T-helper 1 cell treated with Interleukin-12 subunit alpha and Interleukin-12 subunit beta and Interleukin-4 antibody, amounts not matched to agents 30 ng/mL and 1 ng/mL, for 36 hours (primary cell): ENCODE results near the gene CLPX. TPM values are rescaled to one million over a fixed set of nuclear protein-coding genes. Genes with fewer than 3 reads are reported as not detected.

ENCODE experiments used
- intact Hi-C: fragments of 100-400 bp; cut with micrococcal nuclease; formaldehyde crosslinking; loops from one replicate; pipeline ENCODE4 v1.15.1; 2024
- total RNA-seq: library from RNA; stranded (reverse); gene quantifications from 2 replicates; pipeline ENCODE4 v1.2.3, GENCODE V29; 2022

CLPX gene
- total RNA-seq, 1 donor from 2014 or later, result 45.0 TPM

GRCh38 chr15:65174509-65174908 lies 10.6 kb downstream of the CLPX start:
- intact Hi-C loops, result no loop called here

- intact Hi-C loops, result no loop called here
Measured at GRCh38 chr15:65172531-65172930, 12.6 kb downstream of the CLPX start.

DNA sequence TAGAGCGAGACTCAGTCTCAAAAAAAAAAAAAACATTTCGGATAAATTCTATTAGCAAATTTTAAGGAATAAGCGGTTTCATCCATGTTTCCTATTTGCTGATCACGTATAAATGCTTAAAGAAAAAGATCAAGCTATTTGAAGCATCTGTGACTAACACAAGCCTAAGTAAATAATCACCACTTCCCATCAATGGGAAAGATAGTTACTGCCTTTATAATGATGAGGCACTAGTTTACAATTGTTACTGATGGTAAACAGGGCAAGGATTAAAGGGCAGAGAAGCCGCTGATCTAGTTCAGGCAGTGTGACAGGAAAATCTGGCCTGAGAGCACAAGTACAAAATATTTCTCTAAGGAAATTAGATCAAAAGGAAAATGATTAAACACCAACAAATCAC lies 13.7 kb downstream of the CLPX start:
- intact Hi-C loops, result no loop called here

DNA sequence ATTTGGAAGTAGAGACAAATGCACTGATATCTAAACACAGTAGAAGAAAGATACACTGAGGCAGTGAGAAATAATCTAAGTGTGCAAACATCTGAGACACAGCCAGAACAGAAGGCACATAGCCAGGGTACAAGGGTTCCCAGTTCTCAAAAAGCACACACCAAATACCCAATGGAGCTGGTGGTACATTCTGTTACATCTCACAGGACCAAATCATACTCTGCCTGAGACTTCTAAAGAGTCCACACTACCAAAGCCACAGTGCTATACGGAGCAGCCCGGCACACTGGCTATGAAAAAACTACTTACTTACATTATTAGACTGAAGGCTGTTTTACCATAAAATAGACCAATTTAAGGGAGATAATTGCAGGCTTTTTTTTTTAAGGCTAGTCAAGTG lies 19.3 kb downstream of the CLPX start:
- intact Hi-C loops, result no loop called here

DNA sequence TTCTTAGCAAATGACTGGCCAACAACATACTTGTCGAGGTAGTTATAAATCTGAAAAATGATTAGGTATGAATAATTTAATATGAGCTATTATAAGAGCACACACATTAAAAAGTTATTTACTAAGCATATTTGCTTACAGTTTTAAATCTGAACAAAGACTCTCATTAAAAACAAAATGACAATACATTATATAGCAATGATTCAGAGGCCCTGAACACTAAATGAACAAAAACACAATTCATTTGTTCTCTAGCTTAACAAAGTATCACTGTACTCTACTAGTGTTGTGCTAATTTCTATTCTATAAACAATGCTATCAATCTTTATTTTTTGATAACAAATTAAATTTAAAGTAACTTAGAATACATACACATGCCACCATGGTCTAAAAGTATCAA lies 21.0 kb downstream of the CLPX start:
- intact Hi-C loops, result no loop called here

DNA sequence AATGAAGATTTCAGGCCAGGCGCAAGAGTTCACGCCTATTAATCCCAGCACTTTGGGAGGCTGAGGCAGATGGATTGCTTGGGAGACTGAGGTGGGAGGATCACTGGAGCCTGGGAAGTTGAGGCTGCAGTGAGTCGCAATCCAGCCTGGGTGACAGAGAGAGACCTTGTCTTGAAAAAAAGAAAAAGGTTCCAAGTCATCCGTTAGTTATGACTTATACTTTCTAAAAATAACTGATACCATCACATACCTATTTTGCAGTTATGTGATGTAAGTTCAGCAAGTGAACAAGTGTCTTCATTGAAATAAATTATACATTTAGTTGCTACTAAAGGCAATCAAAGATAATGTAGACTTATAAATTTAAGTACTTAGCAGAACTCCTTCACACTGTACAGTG lies 22.1 kb downstream of the CLPX start:
- intact Hi-C loops, result no loop called here

DNA sequence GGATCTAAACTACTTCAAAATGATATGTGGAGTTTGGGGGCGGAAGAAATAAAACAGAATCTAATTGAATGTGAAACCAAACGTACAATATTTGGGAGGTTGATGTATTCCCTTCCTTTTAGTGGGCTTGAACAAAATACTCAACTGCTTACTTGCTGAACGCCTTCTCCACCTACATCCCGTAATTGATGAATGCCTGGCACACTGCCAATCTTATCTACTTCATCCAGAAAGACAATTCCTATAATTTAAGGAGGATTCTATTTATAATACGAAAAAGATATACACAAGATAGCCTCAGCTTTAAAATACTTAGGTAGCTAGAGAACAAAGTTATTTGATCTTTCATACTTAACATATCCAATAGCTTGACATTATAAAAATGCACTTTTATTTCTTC lies 28.4 kb downstream of the CLPX start:
- intact Hi-C loops, result no loop called here

DNA sequence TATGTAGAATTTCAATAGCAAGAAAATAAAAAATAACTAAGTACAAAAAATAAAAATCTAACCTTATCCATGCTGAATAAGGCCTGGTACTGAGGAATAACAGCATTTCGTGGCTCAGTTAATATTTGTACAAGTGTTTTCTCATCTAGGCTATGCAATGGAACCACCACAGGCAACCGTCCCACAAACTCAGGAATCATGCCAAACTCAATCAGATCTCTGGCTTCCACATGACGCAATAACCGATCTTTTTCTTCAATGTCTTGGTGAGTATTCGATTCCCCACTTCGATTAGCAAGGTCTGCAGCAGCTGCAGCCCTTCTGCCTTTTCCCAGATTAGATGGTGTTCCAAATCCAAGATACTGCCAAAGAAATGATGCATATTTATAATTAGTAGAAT lies 30.4 kb downstream of the CLPX start:
- intact Hi-C loops, result no loop called here

- intact Hi-C loops, result no loop called here
Measured at GRCh38 chr15:65147902-65148301, 37.2 kb downstream of the CLPX start.

GRCh38 chr15:65146438-65146837 lies 38.7 kb downstream of the CLPX start:
- intact Hi-C loops, result no loop called here

- intact Hi-C loops, result loop anchor here (10.0 kb wide), 2 partner anchors 314 to 1356 kb away; partner anchors contain the start of genes PIF1 and SNAPC5
Measured at GRCh38 chr15:65138631-65139030, 46.5 kb downstream of the CLPX start.

GRCh38 chr15:65137893-65138292 lies 47.2 kb downstream of the CLPX start:
- intact Hi-C loops, result loop anchor here (10.0 kb wide), 2 partner anchors 313 to 1357 kb away; partner anchors contain the start of genes PIF1 and SNAPC5

DNA sequence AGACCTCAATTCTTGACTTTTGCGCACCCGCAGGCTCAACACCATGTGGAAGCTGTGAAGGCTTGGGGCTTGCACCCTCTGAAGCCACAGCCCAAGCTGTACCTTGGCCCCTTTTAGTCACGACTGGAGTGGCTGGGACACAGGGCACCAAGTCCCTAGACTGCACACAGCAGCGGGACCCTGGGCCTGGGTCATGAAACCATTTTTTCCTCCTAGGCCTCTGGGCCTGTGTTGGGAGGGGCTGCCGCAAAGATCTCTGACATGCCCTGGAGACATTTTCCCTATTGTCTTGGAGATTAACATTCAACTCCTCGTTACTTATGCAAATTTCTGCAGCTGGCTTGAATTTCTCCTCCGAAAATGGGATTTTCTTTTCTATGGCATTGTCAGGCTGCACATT lies 48.1 kb downstream of the CLPX start:
- intact Hi-C loops, result loop anchor here (10.0 kb wide), 2 partner anchors 312 to 1358 kb away; partner anchors contain the start of genes PIF1 and SNAPC5

GRCh38 chr15:65134538-65134937 lies 50.6 kb downstream of the CLPX start:
- intact Hi-C loops, result loop anchor here (5.0 to 10.0 kb wide), 4 partner anchors 237 to 1360 kb away; partner anchors contain the start of genes PIF1, SNAPC5 and SNX22

GRCh38 chr15:65133548-65134200 lies 51.5 kb downstream of the CLPX start, which contains the start of gene PDCD7:
Gene PDCD7 (minus strand): TSS chr15:65133808. CDS start chr15:65133781, 27 bp downstream.
- intact Hi-C loops, result loop anchor here (1.0 to 10.0 kb wide), 12 partner anchors 52 to 1361 kb away; partner anchors contain the start of genes CLPX, MTFMT, PARP16 and PIF1

DNA sequence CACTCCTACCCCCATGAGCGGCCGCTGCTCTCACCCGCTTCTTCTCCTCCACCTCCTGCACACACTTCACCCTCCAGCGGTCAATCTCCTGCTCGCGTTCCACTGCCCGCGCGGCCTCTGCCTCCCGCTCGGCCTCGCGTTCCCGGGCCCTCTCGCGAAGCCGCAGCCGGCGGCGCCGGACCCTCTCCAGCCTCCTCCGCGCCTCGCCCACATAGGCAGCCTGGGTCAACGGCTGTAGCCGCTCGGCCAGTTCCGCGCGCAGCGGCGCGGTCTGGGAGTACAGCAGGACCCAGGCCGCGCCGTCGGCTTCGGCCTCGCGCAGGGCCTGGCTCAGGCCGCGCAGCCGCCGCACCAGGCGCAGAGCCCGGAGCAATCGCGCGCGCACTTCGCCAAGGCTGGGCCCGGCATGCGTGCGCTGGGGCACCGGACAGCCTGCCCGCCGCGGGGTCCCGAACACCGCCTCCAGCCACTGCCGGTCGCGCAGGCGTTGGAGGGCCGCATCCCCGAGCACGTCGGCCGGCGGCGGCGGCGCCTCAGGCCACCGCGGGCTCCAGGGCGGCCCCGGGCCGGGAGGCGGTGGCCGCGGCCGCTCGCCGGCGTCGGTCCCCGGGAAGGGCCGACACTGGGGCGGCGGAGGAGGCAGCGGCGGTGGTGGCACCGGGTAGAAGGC lies 52.1 kb downstream of the CLPX start:
- intact Hi-C loops, result loop anchor here (1.0 to 10.0 kb wide), 12 partner anchors 52 to 1362 kb away; partner anchors contain the start of genes CLPX, MTFMT, PARP16 and PIF1

DNA sequence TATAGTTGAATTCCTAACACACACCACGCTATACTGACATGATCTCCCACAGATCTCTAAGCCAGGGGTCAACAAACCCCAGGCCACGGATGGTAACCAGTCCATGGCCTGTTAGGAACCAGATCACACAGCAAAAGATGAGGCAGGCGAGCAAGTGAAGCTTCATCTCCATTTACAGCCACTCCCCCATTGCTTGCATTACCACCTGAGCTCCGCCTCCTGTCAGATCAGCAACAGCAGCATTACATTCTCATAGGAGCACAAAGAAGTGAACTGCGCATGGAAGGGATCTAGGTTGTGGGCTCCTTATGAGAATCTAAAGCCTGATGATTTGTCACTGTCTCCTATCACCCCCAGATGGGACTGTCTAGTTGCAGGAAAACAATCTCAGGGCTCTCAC lies 54.2 kb downstream of the CLPX start:
- intact Hi-C loops, result loop anchor here (5.0 to 10.0 kb wide), 4 partner anchors 234 to 1364 kb away; partner anchors contain the start of genes PIF1, SNAPC5 and SNX22

- intact Hi-C loops, result no loop called here
Measured at GRCh38 chr15:65115542-65115941, 69.6 kb downstream of the CLPX start.

DNA sequence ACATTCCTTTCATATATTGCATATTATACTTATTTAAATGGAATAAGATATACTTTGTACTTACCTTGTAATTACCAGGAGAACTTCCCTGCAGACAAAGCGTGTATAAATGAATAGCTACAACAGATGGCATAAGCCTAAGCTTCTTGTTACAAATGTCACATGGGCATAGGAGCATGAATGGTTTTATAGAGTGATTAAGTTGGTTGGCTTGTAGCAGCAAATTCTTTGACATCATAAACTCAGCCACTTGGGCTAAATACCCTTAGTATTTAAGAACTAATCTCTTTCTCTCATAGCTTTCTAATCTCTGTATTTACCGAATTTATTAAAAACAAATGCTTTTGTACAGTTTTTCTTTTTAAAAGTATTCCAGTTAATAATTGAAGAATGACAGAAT lies 70.1 kb downstream of the CLPX start, which contains the start of gene UBAP1L:
UBAP1L (minus strand) TSS at position 115 of the 400 bp plus-strand sequence. CDS start 8,985 bp downstream, outside the sequence.
- intact Hi-C loops, result no loop called here

- intact Hi-C loops, result no loop called here
Measured at GRCh38 chr15:65110676-65111292, 74.4 kb downstream of the CLPX start.

GRCh38 chr15:65106011-65106590 lies 79.0 kb downstream of the CLPX start:
- intact Hi-C loops, result no loop called here
